Naive B cell (primary cell): ENCODE results near the gene C2CD3. TPM values are rescaled to one million over a fixed set of nuclear protein-coding genes. Genes with fewer than 3 reads are reported as not detected.
"Not testable (repeated sequence)": the region's sequence is repeated elsewhere in the genome, so short reads cannot be mapped to it uniquely, and the experiment has no call there.

Source experiments
- ATAC-seq, 2 donors: fragments of 150-1000 bp; cut with Tn5 transposase; 2 replicates each; pipeline ENCODE4 v1.10.0; 2021; ENCODE audit warnings: low read depth in 2 of 2, mild to moderate bottlenecking in 2 of 2, moderate library complexity in 2 of 2
- DNase-seq: peaks from one replicate; pipeline ENCODE4 v3.0.0; 2022
- H3K27ac Mint-ChIP-seq, 6 donors: one replicate each; pipeline ENCODE4 v1.8.0; 2020 to 2022; ENCODE audit warnings: mild to moderate bottlenecking in 6 of 6, mixed read lengths in 6 of 6, moderate library complexity in 5 of 6, inconsistent platforms in 2 of 6
- H3K27me3 Mint-ChIP-seq, 3 donors: one replicate each; pipeline ENCODE4 v1.8.0; 2021 to 2022; ENCODE audit warnings: mixed read lengths in 3 of 3, mild to moderate bottlenecking in 1 of 3
- H3K36me3 Mint-ChIP-seq, 2 donors: one replicate each; pipeline ENCODE4 v1.8.0; 2020 to 2022; ENCODE audit warnings: mixed read lengths in 2 of 2, inconsistent platforms in 1 of 2, mild to moderate bottlenecking in 1 of 2
- H3K4me1 Mint-ChIP-seq, 3 donors: one replicate each; pipeline ENCODE4 v1.8.0; 2020 to 2022; ENCODE audit warnings: mixed read lengths in 3 of 3, inconsistent platforms in 1 of 3, mild to moderate bottlenecking in 1 of 3, moderate library complexity in 1 of 3
- H3K4me3 Mint-ChIP-seq, 8 donors: one replicate each; pipeline ENCODE4 v1.8.0; 2020 to 2022; ENCODE audit warnings: mild to moderate bottlenecking in 8 of 8, mixed read lengths in 8 of 8, moderate library complexity in 8 of 8, inconsistent platforms in 2 of 8
- H3K9me3 Mint-ChIP-seq, 7 donors: one replicate each; pipeline ENCODE4 v1.8.0; 2020 to 2022; ENCODE audit warnings: mixed read lengths in 7 of 7, mild to moderate bottlenecking in 5 of 7, inconsistent platforms in 2 of 7, moderate library complexity in 1 of 7
- polyA plus RNA-seq, 6 donors: library from polyadenylated mRNA; unstranded; fragments of 300-500 nt; fragmentation: Illumina TruSeq; gene quantifications; one replicate each; pipeline ENCODE4 v1.2.3, GENCODE V29; 2021; ENCODE audit warnings: low read depth in 6 of 6

C2CD3 gene
- polyA plus RNA-seq, 6 donors from 2014 or later = 4.6 to 22.2 (median 9.9) TPM

DNA sequence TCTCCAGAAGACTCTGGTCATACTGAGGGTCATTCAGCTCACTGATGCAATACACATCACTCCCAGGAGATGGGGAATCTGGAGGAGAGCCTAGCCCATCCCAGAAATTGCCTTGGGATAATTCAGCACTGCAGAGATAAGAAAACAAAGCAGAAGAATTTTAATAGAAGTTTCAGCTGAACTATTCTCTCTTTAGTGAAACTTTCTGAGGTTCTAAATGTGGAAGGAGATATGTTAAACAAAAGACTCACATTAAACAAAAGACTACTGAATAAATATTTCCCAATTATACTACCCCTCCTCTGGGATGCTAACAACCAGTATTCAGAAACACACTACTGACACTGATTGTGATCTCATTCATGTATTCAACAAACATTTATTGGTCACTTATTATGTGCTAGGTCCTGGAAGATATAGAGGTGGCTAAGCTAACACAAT is 47.8 kb downstream of the C2CD3 start:
- no peaks in the 10 kb centered on the region for H3K4me1 Mint-ChIP-seq
- H3K4me3 Mint-ChIP-seq = no peak overlapping the region
- peak overlapping the region in 1 of 6 donors; percentile 69 for H3K27ac Mint-ChIP-seq
- no peaks in the 10 kb centered on the region for H3K27me3 Mint-ChIP-seq
- H3K9me3 Mint-ChIP-seq = peaks cover 0 to 3% (median 0%) of the 10 kb centered on the region in 7 donors
- peaks cover 11 to 19% of the 10 kb centered on the region in 2 donors for H3K36me3 Mint-ChIP-seq
- DNase-seq = no peak
- ATAC-seq = no peak

DNA sequence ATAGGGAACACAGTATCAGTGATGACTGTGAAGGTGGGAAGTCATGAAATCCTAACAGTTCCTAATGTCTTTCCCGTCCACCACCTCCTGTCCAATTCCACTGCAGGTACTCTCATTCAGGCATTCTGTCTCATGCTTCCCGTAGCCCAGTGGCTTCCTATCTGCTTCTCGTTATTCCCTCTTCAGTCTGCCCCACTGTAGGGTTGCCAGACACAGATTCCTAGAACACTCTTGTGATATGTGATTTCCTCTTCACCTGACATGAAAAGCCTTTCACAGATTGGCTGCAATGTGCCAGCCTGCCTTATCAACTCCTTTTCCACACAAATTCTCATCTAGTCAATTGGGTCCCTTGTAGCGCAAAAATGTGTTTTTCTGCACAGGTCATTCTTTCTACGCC is 49.0 kb downstream of the C2CD3 start:
- peaks cover 19 to 27% of the 10 kb centered on the region in 2 donors for H3K36me3 Mint-ChIP-seq
- no peak for ATAC-seq
- DNase-seq = no peak
- peak overlapping the region in 1 of 6 donors; percentile 14 for H3K27ac Mint-ChIP-seq
- H3K4me1 Mint-ChIP-seq = no peaks in the 10 kb centered on the region
- no peak overlapping the region for H3K4me3 Mint-ChIP-seq
- H3K9me3 Mint-ChIP-seq = peaks cover 0 to 3% (median 0%) of the 10 kb centered on the region in 7 donors
- no peaks in the 10 kb centered on the region for H3K27me3 Mint-ChIP-seq

DNA sequence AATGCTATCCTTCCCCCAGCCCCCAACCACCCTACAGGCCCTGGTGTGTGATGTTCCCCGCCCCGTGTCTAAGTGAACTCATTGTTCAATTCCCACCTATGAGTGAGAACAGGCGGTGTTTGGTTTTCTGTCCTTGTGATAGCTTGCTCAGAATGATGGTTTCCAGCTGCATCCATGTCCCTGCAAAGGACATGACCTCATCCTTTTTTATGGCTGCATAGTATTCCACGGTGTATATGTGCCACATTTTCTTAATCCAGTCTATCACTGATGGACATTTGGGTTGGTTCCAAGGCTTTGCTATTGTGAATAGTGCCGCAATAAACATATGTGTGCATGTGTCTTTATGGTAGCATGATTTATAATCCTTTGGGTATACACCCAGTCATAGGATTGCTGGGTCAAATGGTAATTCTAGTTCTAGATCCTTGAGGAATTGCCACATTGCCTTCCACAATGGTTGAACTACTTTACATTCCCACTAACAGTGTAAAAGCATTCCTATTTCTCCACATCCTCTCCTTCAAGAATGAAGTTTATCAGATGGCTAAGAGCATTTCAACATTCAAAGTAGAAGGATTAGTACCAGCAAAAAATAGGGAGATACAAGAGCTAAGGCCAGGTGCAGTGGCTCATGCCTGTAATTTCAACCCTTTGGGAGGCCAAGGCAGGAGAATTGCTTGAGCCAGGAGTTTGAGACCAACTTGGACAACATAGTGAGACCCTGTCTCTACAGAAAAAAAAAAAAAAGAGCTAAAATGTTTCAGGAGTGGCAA is 50.4 kb downstream of the C2CD3 start:
- not testable (repeated sequence) for H3K27ac Mint-ChIP-seq, H3K4me1 Mint-ChIP-seq, H3K27me3 Mint-ChIP-seq, DNase-seq, ATAC-seq, H3K9me3 Mint-ChIP-seq, H3K4me3 Mint-ChIP-seq
- H3K36me3 Mint-ChIP-seq = peaks cover 27 to 32% of the 10 kb centered on the region in 2 donors

DNA sequence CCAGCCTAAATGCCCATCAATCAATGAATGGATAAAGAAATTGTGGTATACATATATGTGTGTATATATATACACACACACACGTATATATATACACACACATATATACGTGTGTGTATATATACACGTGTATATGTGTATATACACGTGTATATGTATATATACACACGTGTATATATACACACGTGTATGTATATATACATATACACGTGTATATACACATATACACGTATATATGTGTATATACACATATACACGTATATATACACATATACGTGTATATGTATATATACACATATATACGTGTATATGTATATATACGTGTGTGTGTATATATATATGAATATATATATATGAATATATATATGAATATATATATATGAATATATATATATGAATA is 54.1 kb downstream of the C2CD3 start:
- Mint-ChIP-seq H3K4me1 (no peaks in the 10 kb centered on the region), H3K27ac (no peak overlapping the region), H3K4me3 (no peak overlapping the region), H3K36me3 (peaks cover 46 to 57% of the 10 kb centered on the region in 2 donors), H3K9me3 (peaks cover 2 to 16% (median 6%) of the 10 kb centered on the region in 7 donors), H3K27me3 (no peaks in the 10 kb centered on the region)
- ATAC-seq (no peak), DNase-seq (no peak)

GRCh38 chr11:74112877-74113276 is 57.9 kb downstream of the C2CD3 start:
- Mint-ChIP-seq H3K4me3 (no peak overlapping the region), H3K9me3 (peaks cover 2 to 13% (median 5%) of the 10 kb centered on the region in 7 donors), H3K27ac (no peak overlapping the region), H3K27me3 (no peaks in the 10 kb centered on the region), H3K36me3 (peaks cover 34 to 51% of the 10 kb centered on the region in 2 donors), H3K4me1 (no peaks in the 10 kb centered on the region)
- ATAC-seq = no peak
- DNase-seq = no peak

DNA sequence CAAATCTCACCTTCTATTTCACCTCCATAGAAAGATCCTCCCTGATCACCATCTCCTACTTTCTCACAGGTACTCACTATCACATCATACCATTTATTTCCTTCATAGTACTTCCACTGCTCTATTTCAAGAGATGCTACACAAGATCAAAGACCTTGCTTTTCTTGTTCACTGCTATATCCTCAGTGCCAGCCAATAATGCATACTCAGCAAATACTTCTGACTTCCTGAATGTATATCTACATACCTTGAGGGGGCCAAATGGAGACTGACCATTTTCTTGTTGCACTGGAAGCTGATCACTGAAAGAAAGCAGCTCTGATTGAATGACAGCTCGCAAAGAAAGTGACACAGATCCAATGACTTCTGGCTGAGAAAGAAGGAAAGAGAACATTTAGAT is 64.7 kb downstream of the C2CD3 start:
- H3K4me3 Mint-ChIP-seq = no peak overlapping the region

GRCh38 chr11:74102321-74102720 is 68.5 kb downstream of the C2CD3 start:
- H3K36me3 Mint-ChIP-seq = peaks cover 14 to 77% of the 10 kb centered on the region in 2 donors
- H3K4me1 Mint-ChIP-seq = peaks cover 5 to 14% (median 7%) of the 10 kb centered on the region in 3 donors

More for the DNA sequence above, 64.7 kb downstream of the C2CD3 start:
- DNase-seq (no peak), ATAC-seq (no peak)
- H3K27me3 Mint-ChIP-seq = no peaks in the 10 kb centered on the region
- no peak overlapping the region for H3K27ac Mint-ChIP-seq
- peaks cover 0 to 6% (median 5%) of the 10 kb centered on the region in 3 donors for H3K4me1 Mint-ChIP-seq
- H3K36me3 Mint-ChIP-seq = peaks cover 14 to 48% of the 10 kb centered on the region in 2 donors
- no peaks in the 10 kb centered on the region for H3K9me3 Mint-ChIP-seq

GRCh38 chr11:74100735-74101134 is 70.1 kb downstream of the C2CD3 start:
- H3K4me3 Mint-ChIP-seq = no peak overlapping the region
- H3K27ac Mint-ChIP-seq = peak overlapping the region in 3 of 6 donors; percentile 6 to 80 (median 67)
- H3K4me1 Mint-ChIP-seq = peaks cover 5 to 14% (median 7%) of the 10 kb centered on the region in 3 donors
- no peaks in the 10 kb centered on the region for H3K27me3 Mint-ChIP-seq
- DNase-seq (no peak), ATAC-seq (no peak)
- H3K36me3 Mint-ChIP-seq = peaks cover 16 to 71% of the 10 kb centered on the region in 2 donors
- no peaks in the 10 kb centered on the region for H3K9me3 Mint-ChIP-seq

More at GRCh38 chr11:74102321-74102720, 68.5 kb downstream of the C2CD3 start:
- no peak for DNase-seq
- H3K27me3 Mint-ChIP-seq = no peaks in the 10 kb centered on the region
- ATAC-seq = no peak
- H3K9me3 Mint-ChIP-seq = no peaks in the 10 kb centered on the region
- peak overlapping the region in 1 of 6 donors; percentile 6 for H3K27ac Mint-ChIP-seq
- H3K4me3 Mint-ChIP-seq = no peak overlapping the region

DNA sequence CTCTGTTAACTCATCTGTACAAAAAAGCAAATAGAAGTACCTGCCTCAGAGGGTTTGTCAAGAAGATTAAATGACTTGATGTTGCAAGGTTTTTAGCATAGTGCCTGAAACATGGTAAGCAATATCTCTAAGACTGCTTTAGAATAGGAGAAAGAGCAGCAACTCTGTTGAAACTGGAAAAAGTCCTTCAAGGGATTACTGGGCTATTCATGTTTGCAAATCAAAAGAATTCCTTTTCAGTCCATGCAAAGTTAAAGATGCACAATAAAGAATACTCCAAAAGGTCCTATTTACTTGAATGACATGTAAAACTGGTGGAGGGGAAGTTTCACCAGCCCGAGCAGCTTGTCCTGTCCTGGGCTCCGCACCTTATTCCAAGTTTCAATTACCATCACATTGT is 70.6 kb downstream of the C2CD3 start:
- ATAC-seq (no peak), DNase-seq (no peak)
- H3K4me3 Mint-ChIP-seq = no peak overlapping the region
- H3K27me3 Mint-ChIP-seq = no peaks in the 10 kb centered on the region
- peaks cover 5 to 14% (median 7%) of the 10 kb centered on the region in 3 donors for H3K4me1 Mint-ChIP-seq
- no peaks in the 10 kb centered on the region for H3K9me3 Mint-ChIP-seq
- peak overlapping the region in 2 of 6 donors; percentile 61 to 67 for H3K27ac Mint-ChIP-seq
- H3K36me3 Mint-ChIP-seq = peaks cover 13 to 66% of the 10 kb centered on the region in 2 donors

DNA sequence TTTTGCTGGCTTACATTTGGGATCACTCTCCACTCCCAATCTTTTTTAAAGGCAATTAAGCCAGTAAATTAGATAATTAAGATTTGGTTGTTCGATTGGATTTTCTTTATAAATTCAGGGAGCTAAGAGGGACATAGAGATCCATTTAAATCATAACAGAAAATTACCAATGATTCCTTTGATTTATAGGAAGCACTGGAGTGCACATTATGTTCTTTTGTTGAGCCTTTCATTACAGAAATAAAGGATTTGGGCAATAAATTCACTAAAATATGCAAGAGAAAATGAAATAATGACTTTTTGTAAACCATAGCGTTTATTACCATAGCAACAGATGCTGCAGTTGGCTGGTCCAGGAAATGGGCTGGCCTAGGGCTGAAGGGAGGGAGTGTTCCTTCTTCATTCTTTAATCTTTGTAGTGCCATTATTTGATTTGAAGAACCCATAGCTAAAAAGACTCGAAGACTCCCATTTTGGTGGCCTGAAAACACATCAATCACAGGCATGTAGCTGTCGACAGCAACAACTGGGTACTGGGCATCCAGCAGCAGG is 73.0 kb downstream of the C2CD3 start:
- ATAC-seq (peak in 1 of 2 donors; percentile 23), DNase-seq (no peak)
- Mint-ChIP-seq H3K27me3 (no peaks in the 10 kb centered on the region), H3K4me1 (peaks cover 5 to 14% (median 7%) of the 10 kb centered on the region in 3 donors), H3K27ac (peak overlapping the region in 1 of 6 donors; percentile 41), H3K9me3 (no peaks in the 10 kb centered on the region), H3K4me3 (no peak overlapping the region), H3K36me3 (peaks cover 26 to 46% of the 10 kb centered on the region in 2 donors)

GRCh38 chr11:74094393-74094792 is 76.4 kb downstream of the C2CD3 start:
- peaks cover 17 to 25% of the 10 kb centered on the region in 2 donors for H3K36me3 Mint-ChIP-seq
- no peaks in the 10 kb centered on the region for H3K27me3 Mint-ChIP-seq
- ATAC-seq (no peak), DNase-seq (no peak)
- no peaks in the 10 kb centered on the region for H3K9me3 Mint-ChIP-seq
- no peak overlapping the region for H3K27ac Mint-ChIP-seq
- H3K4me1 Mint-ChIP-seq = peaks cover 0 to 8% (median 7%) of the 10 kb centered on the region in 3 donors
- no peak overlapping the region for H3K4me3 Mint-ChIP-seq

- H3K9me3 Mint-ChIP-seq = no peaks in the 10 kb centered on the region
- peak overlapping the region in 1 of 6 donors; percentile 35 for H3K27ac Mint-ChIP-seq
- no peaks in the 10 kb centered on the region for H3K27me3 Mint-ChIP-seq
- no peaks in the 10 kb centered on the region for H3K4me1 Mint-ChIP-seq
- H3K36me3 Mint-ChIP-seq = peaks cover 0 to 32% of the 10 kb centered on the region in 2 donors
- ATAC-seq = no peak
- H3K4me3 Mint-ChIP-seq = no peak overlapping the region
- no peak for DNase-seq
Measured at GRCh38 chr11:74092425-74092824, 78.4 kb downstream of the C2CD3 start.

GRCh38 chr11:74091549-74091948 is 79.3 kb downstream of the C2CD3 start:
- Mint-ChIP-seq H3K27me3 (no peaks in the 10 kb centered on the region), H3K4me1 (no peaks in the 10 kb centered on the region), H3K4me3 (no peak overlapping the region), H3K9me3 (no peaks in the 10 kb centered on the region), H3K27ac (peak overlapping the region in 1 of 6 donors; percentile 42), H3K36me3 (peaks cover 0 to 31% of the 10 kb centered on the region in 2 donors)
- no peak for ATAC-seq
- DNase-seq = no peak

DNA sequence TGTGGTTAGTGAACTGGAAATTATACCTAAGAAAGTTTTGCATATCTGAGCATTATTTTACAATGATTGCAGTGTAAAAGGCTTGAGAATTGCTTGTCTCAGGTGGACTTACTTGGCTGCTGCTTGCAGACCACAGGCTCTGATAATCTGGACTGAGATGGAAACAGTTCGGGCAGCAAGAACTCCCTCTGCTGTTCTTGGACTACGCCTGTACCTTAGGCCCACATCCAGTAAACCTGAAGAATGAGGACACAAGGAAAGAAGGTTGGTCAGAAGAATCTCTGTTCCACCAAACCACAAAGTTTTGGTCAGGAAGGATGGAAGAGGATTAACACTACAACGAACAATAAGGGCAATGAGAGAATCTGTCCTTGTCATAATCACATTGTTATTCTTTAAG is 80.1 kb downstream of the C2CD3 start:
- Mint-ChIP-seq H3K9me3 (no peaks in the 10 kb centered on the region), H3K4me1 (peaks cover 0 to under 1% (median 0%) of the 10 kb centered on the region in 3 donors), H3K27me3 (no peaks in the 10 kb centered on the region), H3K36me3 (peaks cover 3 to 24% of the 10 kb centered on the region in 2 donors), H3K27ac (no peak overlapping the region), H3K4me3 (no peak overlapping the region)
- DNase-seq = no peak
- ATAC-seq = no peak
